ENCODE results near the gene COPS6.

Gene COPS6

DNA sequence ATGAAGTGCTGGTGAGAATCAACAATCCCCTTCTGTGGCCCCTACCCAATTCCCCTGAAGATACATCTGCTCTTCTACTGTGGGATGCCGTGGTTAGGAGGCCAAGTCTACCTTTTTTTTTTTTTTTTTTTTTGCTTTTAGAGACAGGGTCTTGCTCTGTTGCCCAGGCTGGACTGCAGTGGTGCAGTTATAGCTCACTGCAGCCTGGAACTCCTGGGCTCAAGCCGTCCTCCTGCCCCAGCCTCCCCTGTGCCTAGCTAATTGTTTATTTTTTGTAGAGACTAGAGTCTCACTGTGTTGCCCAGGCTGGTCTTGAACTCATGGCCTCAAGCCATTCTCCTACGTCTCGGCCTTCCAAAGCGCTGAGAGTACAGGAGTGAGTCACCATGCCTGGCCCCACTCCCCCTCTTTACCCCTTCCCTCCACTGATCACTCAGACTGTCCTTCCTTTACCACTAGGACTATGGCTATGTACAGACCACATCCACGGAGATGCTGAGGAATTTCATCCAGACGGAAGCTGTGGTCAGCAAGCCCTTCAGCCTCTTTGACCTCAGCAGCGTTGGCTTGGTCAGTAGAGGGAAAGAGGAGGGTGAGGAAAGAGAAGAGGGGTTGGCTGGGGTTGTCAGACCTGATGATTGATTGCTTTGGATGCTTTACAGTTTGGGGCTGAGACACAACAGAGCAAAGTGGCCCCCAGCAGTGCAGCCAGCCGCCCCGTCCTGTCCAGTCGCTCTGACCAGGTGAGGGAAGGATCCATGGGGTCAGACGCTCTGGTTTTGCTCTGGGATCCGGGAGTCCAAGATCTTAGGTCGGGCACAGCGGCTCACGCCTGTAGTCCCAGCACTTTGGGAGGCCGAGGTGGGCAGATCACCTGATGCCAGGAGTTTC lies 14.4 kb downstream of the COPS6 start:
- Histone ChIP-seq H3K4me1 (ENCODE audit: control insufficient read depth, low read length) (peaks cover 28% of the 10 kb centered on the region), H4K20me1 (ENCODE audit: control insufficient read depth, insufficient read depth, low read depth, low read length) (peaks cover 20% of the 10 kb centered on the region), H3K27me3 (ENCODE audit: control insufficient read depth, low read length) (no peaks in the 10 kb centered on the region)

DNA sequence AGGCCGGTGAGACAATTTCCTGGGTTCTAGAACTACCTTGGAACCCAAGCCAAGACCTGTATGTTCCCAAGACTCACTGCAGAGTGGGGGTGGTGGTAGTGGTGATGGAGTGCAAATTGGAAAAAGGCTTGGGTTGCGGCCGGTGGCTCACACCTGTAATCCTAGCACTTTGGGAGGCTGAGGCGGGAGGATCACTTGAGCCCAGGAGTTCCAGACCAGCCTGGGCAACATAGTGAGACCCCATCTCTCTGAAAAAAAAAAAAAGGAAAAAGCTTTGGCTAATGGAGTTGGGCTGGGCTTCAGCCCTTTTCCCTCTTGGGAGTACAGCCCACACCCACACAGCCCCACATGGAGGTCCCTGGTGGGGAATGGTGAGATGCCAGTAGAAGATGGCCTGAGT lies 16.8 kb downstream of the COPS6 start:
- peaks cover 68% of the 10 kb centered on the region for H3K36me3 ChIP-seq (ENCODE audit: control insufficient read depth, low read length)
- no peak for TF ChIP-seq EZH2phosphoT487 (IDR thresholded peaks at IDR 0.05; ENCODE audit: borderline replicate concordance, low read length)
- TF ChIP-seq, protein P1, sequence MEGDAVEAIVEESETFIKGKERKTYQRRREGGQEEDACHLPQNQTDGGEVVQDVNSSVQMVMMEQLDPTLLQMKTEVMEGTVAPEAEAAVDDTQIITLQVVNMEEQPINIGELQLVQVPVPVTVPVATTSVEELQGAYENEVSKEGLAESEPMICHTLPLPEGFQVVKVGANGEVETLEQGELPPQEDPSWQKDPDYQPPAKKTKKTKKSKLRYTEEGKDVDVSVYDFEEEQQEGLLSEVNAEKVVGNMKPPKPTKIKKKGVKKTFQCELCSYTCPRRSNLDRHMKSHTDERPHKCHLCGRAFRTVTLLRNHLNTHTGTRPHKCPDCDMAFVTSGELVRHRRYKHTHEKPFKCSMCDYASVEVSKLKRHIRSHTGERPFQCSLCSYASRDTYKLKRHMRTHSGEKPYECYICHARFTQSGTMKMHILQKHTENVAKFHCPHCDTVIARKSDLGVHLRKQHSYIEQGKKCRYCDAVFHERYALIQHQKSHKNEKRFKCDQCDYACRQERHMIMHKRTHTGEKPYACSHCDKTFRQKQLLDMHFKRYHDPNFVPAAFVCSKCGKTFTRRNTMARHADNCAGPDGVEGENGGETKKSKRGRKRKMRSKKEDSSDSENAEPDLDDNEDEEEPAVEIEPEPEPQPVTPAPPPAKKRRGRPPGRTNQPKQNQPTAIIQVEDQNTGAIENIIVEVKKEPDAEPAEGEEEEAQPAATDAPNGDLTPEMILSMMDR (IDR thresholded peaks at IDR 0.05; ENCODE audit: low read depth, low read length, poor library complexity, severe bottlenecking), result no peak
- H3K27me3 ChIP-seq (ENCODE audit: control insufficient read depth, low read length), result no peaks in the 10 kb centered on the region

More for the DNA sequence above, 14.4 kb downstream of the COPS6 start:
- Histone ChIP-seq H3K79me2 (ENCODE audit: control insufficient read depth, low read length) (peaks cover 44% of the 10 kb centered on the region), H3F3A (ENCODE audit: control insufficient read depth, insufficient read depth) (peaks cover 23% of the 10 kb centered on the region), H3K4me3 (ENCODE audit: low read length) (peak overlapping the region; percentile 99), H3K27ac (ENCODE audit: low read depth, low read length) (no peak overlapping the region), H3K9me2 (replicated peaks; ENCODE audit: control insufficient read depth, low read length) (no peaks in the 10 kb centered on the region), H3K36me3 (ENCODE audit: control insufficient read depth, low read length) (peaks cover 75% of the 10 kb centered on the region), H3K9me3 (ENCODE audit: control insufficient read depth, insufficient read depth, low read length) (no peaks in the 10 kb centered on the region), H3K4me2 (ENCODE audit: low read length) (peak overlapping the region; percentile 92)
- no peak for TF ChIP-seq EZH2phosphoT487 (IDR thresholded peaks at IDR 0.05; ENCODE audit: borderline replicate concordance, low read length)
- TF ChIP-seq, protein P1 (IDR thresholded peaks at IDR 0.05; ENCODE audit: low read depth, low read length, poor library complexity, severe bottlenecking), result no peak

DNA sequence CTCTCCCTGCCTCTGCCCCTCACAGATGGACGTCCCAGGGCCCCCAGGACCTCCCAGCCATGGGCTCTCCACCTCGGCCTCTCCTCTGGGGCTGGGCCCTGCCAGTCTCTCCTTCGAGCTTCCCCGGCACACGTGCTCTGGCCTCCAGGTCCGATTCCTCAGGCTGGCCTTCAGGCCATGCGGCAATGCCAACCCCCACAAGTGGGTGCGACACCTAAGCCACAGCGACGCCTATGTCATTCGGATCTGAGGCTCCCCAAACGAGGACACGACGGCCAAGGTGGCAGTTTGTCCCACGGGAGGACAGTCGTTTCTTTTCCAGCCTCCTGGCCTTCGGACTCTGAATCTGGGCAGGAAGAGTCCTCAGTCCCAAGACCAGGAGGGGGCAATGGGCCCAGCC lies 17.9 kb downstream of the COPS6 start:
- no peaks in the 10 kb centered on the region for H3K9me2 ChIP-seq (replicated peaks; ENCODE audit: control insufficient read depth, low read length)
- no peaks in the 10 kb centered on the region for H3K27me3 ChIP-seq (ENCODE audit: control insufficient read depth, low read length)
- no peak for TF ChIP-seq EZH2phosphoT487 (IDR thresholded peaks at IDR 0.05; ENCODE audit: borderline replicate concordance, low read length)
- TF ChIP-seq, protein P1 (IDR thresholded peaks at IDR 0.05; ENCODE audit: low read depth, low read length, poor library complexity, severe bottlenecking), result no peak
- no peak overlapping the region for H3K4me3 ChIP-seq (ENCODE audit: low read length)
- H3K36me3 ChIP-seq (ENCODE audit: control insufficient read depth, low read length), result peaks cover 73% of the 10 kb centered on the region
- no peaks in the 10 kb centered on the region for H3F3A ChIP-seq (ENCODE audit: control insufficient read depth, insufficient read depth)
- H3K4me2 ChIP-seq (ENCODE audit: low read length), result no peak overlapping the region
- H3K79me2 ChIP-seq (ENCODE audit: control insufficient read depth, low read length), result peaks cover 14% of the 10 kb centered on the region
- no peak overlapping the region for H3K27ac ChIP-seq (ENCODE audit: low read depth, low read length)
- peaks cover 16% of the 10 kb centered on the region for H3K4me1 ChIP-seq (ENCODE audit: control insufficient read depth, low read length)
- no peaks in the 10 kb centered on the region for H4K20me1 ChIP-seq (ENCODE audit: control insufficient read depth, insufficient read depth, low read depth, low read length)
- H3K9me3 ChIP-seq (ENCODE audit: control insufficient read depth, insufficient read depth, low read length), result no peaks in the 10 kb centered on the region

More for the DNA sequence above, 16.8 kb downstream of the COPS6 start:
- Histone ChIP-seq H3K4me2 (ENCODE audit: low read length) (no peak overlapping the region), H3K4me1 (ENCODE audit: control insufficient read depth, low read length) (peaks cover 12% of the 10 kb centered on the region), H3F3A (ENCODE audit: control insufficient read depth, insufficient read depth) (peaks cover 3% of the 10 kb centered on the region; the same call in 1 of the 2 replicates), H3K9me3 (ENCODE audit: control insufficient read depth, insufficient read depth, low read length) (no peaks in the 10 kb centered on the region), H3K27ac (ENCODE audit: low read depth, low read length) (no peak overlapping the region), H4K20me1 (ENCODE audit: control insufficient read depth, insufficient read depth, low read depth, low read length) (no peaks in the 10 kb centered on the region), H3K9me2 (replicated peaks; ENCODE audit: control insufficient read depth, low read length) (no peaks in the 10 kb centered on the region), H3K79me2 (ENCODE audit: control insufficient read depth, low read length) (peaks cover 21% of the 10 kb centered on the region), H3K4me3 (ENCODE audit: low read length) (no peak overlapping the region)

Data from DOHH2 (cell line).